ENCODE measurements around the gene GGCT. TPM values are rescaled to one million over a fixed set of nuclear protein-coding genes. Genes with fewer than 3 reads are reported as not detected.
"Not testable (repeated sequence)": the region's sequence is repeated elsewhere in the genome, so short reads cannot be mapped to it uniquely, and the experiment has no call there.

Gene GGCT
- total RNA-seq, 2 experiments from 2014 or later: 91.4 to 93.3 TPM

DNA sequence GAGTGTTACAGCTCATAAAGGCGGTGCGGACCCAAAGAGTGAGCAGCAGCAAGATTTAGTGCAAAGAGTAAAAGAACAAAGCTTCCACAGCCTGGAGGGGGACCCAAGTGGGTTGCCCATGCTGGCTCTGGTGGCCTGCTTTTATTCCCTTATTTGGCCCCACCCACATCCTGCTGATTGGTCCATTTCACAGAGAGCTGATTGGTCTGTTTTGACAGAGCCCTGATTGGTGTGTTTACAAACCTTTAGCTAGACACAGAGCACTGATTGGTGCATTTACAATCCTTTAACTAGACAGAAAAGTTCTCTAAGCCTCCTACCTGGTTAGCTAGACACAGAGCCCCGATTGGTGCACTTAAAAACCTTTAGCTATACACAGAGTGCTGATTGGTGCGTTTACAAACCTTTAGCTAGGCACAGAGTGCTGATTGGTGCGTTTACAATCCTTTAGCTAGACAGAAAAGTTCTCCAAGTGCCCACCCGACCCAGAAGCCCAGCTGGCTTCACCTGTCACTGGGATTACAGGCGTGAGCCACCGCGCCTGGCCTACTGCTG lies 2.8 kb upstream of the GGCT start:
- not testable (repeated sequence) for H3K4me3 Mint-ChIP-seq, H3K27me3 Mint-ChIP-seq, H3K9me3 Mint-ChIP-seq, DNase-seq, H3K27ac Mint-ChIP-seq
- Mint-ChIP-seq H3K4me1 (peaks cover 19% of the 10 kb centered on the region), H3K36me3 (peaks cover 17% of the 10 kb centered on the region)

DNA sequence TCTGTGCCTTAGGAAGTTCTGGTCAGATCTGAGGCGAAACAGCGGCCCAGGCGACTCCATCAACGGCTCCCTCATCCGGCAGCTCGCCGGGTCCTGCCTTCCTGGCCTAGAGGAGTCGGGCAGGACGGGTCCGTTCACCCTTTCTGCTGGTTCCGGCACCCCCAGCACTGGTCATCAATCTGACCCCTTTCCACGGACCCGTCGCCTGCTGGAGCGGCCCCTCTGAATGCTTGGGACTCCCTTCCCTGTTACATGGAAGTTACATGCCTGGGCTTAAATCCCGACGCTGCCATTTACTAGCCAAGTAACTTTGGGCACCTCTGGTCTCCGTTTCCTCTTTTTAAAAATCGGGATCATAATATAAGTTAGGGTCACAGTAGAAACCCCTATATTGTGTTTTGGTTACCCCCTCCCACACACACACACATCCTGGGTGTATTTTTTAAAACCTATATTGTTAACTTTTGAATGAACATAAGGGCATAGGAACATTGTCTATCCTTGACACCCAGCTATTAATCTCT lies 607 bp upstream of the GGCT start:
- Mint-ChIP-seq H3K36me3 (peaks cover 32% of the 10 kb centered on the region), H3K27ac (peak overlapping the region; percentile 85), H3K4me1 (peaks cover 31% of the 10 kb centered on the region), H3K9me3 (no peaks in the 10 kb centered on the region), H3K4me3 (peak overlapping the region; percentile 82), H3K27me3 (no peaks in the 10 kb centered on the region)
- no peak for DNase-seq

DNA sequence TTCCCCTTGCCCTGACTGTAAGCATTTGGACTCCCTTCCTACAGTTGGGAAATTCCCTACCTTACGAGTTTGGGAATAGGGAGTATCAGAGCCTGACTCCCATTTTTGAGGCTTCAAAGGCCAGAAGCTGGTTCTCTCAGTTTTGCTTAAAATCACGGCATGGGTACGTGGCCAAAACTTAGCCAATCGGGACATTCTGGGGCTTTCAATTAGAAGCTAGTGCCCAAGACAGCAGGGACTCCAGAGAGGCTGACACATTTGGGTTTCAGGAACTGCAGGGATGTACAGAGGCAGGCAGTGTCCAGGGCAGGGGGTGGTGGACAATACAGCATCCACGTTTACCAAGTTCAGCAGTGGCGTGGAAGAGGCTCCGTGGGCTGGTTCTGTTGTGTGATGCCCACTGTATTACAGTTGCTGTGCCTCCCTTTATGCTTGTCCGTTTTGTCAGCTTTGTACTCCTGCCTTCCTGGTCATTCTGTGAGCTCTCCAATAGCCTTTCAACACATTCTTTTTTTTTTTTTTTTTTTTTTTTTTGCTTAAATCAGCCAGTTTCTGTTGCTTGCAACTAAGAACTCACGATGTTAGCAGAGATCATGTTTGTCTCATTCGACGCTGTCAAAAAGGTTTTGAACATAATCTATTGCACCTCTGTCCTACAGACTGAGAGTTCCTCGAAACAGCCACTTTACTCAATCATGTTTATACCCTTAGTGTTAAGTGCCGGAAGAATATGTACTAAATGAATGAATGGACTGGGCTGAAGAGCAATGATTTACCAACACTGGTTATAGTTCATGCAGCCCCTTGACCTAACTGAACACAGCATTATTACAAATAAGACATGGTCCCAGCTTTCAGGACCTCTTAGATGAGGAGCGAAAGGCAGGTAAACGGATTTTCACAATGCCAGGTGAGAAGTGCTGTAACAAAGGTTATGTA lies 1.1 kb downstream of the GGCT start:
- peaks cover 36% of the 10 kb centered on the region for H3K36me3 Mint-ChIP-seq
- H3K27me3 Mint-ChIP-seq: no peaks in the 10 kb centered on the region
- peak overlapping the region; percentile 82 for H3K4me3 Mint-ChIP-seq
- no peaks in the 10 kb centered on the region for H3K9me3 Mint-ChIP-seq
- peak overlapping the region; percentile 85 for H3K27ac Mint-ChIP-seq
- DNase-seq: no peak
- peaks cover 37% of the 10 kb centered on the region for H3K4me1 Mint-ChIP-seq

DNA sequence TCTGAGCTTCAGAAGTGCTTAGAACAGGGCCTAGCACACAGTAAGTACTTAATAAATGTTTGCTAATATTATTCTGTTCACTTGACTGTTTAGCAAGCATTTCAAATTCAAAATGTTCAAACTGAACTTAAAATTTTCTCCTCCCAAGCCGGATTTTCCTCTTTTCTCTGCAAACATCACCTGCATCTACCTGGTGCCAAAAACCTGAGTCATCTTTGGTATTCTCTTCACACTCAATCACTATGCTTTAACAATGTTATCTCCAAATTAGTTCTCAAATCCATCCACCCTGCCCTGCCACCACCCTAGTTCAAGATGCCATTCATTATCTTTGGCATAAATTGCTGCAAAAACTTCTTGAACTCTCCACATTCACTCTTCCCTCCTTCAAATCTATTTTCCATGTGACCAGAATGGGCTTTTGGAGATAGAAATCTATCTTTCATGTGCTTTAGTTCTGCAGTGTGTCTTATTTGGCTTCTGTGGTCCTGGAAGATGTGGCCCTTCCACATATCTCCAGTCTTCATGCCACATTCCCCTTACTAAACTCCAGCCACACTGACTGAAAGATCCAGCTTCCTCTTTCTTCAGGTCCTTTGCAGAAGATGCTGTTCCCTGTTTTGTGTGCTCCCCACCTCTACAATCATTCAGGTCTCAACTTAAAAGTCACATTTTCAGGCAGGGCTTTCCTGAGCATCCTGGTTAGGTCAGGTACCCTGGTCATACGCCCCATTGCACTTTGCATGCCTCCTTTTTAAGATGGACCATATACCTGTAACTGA lies 2.0 kb downstream of the GGCT start:
- DNase-seq: no peak
- Mint-ChIP-seq H3K27me3 (no peaks in the 10 kb centered on the region), H3K4me1 (peaks cover 37% of the 10 kb centered on the region), H3K36me3 (peaks cover 38% of the 10 kb centered on the region), H3K9me3 (no peaks in the 10 kb centered on the region), H3K4me3 (peak overlapping the region; percentile 82), H3K27ac (no peak overlapping the region)

DNA sequence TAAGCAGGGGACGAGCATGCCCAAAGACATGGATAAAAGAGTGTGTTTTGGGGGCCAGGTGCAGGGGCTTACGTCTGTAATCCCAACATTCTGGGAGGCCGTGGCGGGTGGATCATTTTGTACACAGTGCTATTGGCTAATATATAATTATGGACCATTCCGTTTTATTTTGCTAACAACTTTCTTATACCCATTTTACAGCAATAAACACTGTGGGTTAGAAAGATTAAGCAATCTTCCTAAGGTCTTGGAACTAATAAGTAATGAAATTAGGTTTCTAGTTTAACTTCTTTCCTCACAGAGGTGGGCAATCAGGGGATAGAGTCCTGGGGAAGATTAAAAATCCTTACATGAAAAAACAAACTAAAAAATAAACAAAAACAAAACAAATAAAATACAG lies 3.4 kb downstream of the GGCT start:
- Mint-ChIP-seq H3K9me3 (no peaks in the 10 kb centered on the region), H3K4me1 (peaks cover 37% of the 10 kb centered on the region), H3K4me3 (no peak overlapping the region), H3K27me3 (no peaks in the 10 kb centered on the region), H3K36me3 (peaks cover 43% of the 10 kb centered on the region), H3K27ac (no peak overlapping the region)
- DNase-seq: no peak

DNA sequence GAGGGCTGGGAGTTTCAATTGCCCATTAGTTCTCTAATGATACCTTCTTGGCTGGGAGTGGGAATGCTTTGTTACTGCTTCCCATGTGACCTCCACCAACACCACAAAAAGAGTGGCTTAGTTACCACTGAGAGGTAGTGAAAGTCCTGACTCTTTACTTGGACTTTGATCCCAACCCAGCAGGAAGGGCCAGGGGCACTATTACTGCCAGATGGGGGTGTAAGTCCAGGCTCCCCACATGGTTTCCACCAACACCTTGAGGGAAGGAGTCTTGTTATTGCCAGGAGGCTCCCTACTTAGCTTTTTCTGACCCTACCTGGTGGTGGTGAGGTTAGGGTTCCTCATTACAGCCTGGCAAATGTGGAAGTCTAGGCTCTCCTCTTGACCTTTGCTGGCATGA lies 11.4 kb downstream of the GGCT start:
- H3K9me3 Mint-ChIP-seq: peaks cover 13% of the 10 kb centered on the region
- no peak overlapping the region for H3K27ac Mint-ChIP-seq
- DNase-seq: no peak
- H3K27me3 Mint-ChIP-seq: no peaks in the 10 kb centered on the region
- H3K4me3 Mint-ChIP-seq: no peak overlapping the region
- H3K36me3 Mint-ChIP-seq: peaks cover 41% of the 10 kb centered on the region
- no peaks in the 10 kb centered on the region for H3K4me1 Mint-ChIP-seq

DNA sequence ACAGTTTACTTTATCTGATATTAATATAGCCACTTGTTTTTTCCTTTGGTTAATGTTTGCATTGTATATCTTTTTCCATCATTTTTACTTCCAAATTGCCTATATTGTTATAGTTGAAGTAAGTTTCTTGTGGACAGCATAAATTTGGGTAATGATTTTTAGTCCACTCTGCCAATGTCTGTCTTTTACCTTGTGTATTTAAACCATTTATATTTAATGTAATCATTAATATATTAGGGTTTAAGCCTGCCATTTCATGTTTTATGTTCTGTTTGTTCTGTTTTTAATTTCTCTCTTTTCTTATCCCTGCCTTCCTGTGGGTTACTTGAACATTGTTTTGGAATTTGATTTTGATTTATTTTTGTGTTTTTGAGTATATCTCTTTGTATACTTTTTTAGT lies 13.2 kb downstream of the GGCT start:
- no peaks in the 10 kb centered on the region for H3K4me1 Mint-ChIP-seq

DNA sequence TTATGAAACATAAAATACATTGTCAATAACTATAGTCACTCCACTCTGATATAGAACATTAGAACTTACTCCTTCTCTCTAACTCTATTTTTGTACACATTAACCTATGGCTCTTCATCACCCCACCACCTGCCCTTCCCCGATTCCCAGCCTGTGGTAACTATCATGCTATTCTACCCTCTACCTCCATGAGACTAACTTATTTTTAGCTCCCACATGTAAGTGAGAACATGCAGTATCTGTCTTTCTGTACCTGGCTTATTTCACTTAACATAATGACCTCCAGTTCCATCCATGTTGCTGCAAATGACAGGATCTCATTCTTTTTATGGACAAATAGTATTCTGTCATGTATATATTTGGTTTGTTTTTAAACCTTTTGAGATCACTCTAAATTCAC lies 17.3 kb downstream of the GGCT start:
- Mint-ChIP-seq H3K4me1 (no peaks in the 10 kb centered on the region), H3K27ac (no peak overlapping the region), H3K4me3 (no peak overlapping the region), H3K9me3 (peaks cover 8% of the 10 kb centered on the region), H3K36me3 (peaks cover 6% of the 10 kb centered on the region), H3K27me3 (no peaks in the 10 kb centered on the region)
- DNase-seq: no peak

More for the DNA sequence above, 13.2 kb downstream of the GGCT start:
- H3K4me3 Mint-ChIP-seq: no peak overlapping the region
- no peak for DNase-seq
- no peaks in the 10 kb centered on the region for H3K27me3 Mint-ChIP-seq
- no peak overlapping the region for H3K27ac Mint-ChIP-seq
- peaks cover 32% of the 10 kb centered on the region for H3K36me3 Mint-ChIP-seq
- peaks cover 13% of the 10 kb centered on the region for H3K9me3 Mint-ChIP-seq

DNA sequence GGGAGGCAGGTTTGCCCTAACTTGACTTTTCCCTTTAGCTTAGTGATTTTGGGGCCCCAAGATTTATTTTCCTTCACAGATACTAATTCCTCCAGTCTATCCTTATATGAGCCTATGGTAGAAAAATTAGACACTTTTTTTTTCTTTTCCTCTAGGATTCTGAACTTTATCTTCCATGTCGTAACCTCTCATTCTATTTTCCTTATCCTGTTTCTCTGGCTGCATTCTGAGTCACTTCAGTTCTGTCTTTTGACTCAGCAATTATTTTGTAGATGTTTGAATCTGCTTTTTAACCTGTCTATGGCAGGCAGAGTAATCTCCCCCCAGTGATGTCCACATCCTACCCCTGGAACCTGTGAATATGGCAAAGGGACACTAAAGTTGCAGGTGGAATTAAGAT lies 19.0 kb downstream of the GGCT start:
- H3K27me3 Mint-ChIP-seq: no peaks in the 10 kb centered on the region
- H3K27ac Mint-ChIP-seq: no peak overlapping the region
- no peak for DNase-seq
- no peak overlapping the region for H3K4me3 Mint-ChIP-seq
- no peaks in the 10 kb centered on the region for H3K4me1 Mint-ChIP-seq
- no peaks in the 10 kb centered on the region for H3K36me3 Mint-ChIP-seq
- H3K9me3 Mint-ChIP-seq: no peaks in the 10 kb centered on the region

DNA sequence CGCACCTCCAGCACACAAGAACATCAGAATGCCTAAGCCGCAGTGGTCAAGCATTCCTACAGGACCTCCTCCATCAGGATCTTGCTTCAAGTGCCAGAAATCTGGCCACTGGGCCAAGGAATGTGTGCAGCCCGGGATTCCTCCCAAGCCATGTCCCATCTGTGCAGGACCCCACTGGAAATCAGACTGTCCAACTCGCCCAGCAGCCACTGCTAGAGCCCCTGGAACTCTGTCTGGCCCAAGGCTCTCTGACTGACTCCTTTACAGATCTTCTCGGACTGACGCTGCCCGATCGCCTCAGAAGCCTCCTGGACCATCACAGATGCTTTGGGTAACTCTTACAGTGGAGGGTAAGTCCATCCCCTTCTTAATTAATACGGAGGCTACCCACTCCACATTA lies 23.2 kb downstream of the GGCT start:
- not testable (repeated sequence) for H3K4me3 Mint-ChIP-seq, DNase-seq, H3K36me3 Mint-ChIP-seq, H3K9me3 Mint-ChIP-seq, H3K27me3 Mint-ChIP-seq, H3K27ac Mint-ChIP-seq
- H3K4me1 Mint-ChIP-seq: peaks cover 24% of the 10 kb centered on the region

DNA sequence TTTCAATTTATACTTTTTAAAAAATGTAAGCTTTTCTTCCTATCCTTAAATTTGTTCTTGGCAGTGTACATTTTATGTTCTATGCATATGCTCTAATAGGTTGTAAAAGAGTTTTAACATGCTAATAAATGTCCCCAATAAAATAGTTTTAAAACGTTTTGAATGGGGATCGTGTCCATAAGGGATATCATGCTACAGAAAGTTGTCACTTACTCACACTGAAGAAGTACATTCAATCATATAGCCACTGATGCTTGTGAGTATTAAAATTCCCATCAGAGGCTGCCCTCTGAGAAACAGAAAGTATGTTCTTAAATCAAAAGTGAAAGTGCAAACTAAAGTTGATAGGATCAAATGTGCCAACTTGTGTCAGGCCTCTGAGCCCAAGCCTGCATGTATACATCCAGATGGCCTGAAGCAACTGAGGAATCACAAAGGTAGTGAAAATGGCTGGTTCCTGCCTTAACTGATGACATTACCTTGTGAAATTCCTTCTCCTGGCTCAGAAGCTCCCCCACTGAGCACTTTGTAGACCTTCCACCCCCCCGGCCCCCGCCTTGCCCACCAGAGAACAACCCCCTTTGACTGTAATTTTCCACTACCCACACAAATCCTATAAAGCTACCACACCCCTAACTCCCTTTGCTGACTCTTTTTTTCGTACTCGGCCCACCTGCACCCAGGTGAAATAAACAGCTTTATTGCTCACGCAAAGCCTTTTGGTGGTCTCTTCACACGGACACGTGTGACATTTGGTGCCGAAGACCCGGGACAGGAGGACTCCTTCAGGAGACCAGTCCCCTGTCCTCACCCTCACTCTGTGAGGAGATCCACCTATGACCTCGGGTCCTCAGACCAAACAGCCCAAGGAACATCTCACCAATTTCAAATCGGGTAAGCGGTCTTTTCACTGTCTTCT lies 25.2 kb downstream of the GGCT start:
- peak overlapping the region; percentile 91 for H3K4me3 Mint-ChIP-seq
- no peaks in the 10 kb centered on the region for H3K9me3 Mint-ChIP-seq
- peaks cover 42% of the 10 kb centered on the region for H3K4me1 Mint-ChIP-seq
- peak overlapping the region; percentile 88 for H3K27ac Mint-ChIP-seq
- peak; percentile 16 for DNase-seq
- H3K36me3 Mint-ChIP-seq: peaks cover 10% of the 10 kb centered on the region
- no peaks in the 10 kb centered on the region for H3K27me3 Mint-ChIP-seq

DNA sequence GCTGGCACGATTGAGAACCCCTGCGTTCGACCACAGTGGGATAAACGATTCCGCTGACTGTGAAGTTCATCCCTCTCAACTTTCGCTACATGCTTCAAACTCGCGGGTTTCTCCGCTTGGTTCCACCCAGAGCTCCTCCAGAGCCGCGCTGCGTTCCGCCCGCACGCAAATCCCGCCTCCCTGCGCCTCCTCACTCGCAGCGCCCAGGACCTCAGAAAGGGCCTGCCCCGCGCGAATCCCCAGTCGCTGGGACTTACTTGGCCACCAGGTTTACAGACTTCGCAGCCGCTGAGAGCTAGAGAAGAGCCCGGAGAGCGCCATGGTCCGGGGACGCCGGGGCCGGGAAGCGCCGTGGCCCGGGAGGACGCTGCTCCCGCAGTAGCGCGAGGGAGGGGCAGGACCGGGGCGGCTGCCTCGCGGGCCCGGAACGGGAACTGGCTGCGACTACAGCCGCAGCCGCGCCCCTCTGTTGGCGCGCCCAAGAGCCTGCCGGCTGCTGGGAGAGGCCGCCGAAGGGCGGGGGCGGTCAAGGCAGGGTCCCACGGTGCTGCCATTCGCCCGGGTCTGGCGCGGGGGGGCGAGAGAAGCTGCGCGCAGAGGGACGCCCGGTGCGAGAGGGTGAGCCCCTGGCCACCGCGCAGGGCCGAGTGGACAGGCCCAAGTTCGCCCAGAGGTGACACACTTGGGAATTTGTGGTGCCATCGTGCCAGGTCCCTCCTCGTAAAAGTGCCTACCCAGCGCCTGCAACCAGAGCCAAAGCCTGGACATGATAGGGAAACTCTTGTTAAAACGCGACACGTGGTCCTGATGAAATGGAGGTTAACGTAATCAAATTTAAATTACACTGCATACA lies 26.1 kb downstream of the GGCT start, which contains the start of gene NOD1:
NOD1 (minus strand) TSS at position 436 of the 853 bp plus-strand sequence. CDS start 21,863 bp downstream, outside the sequence.
- Mint-ChIP-seq H3K27me3 (no peaks in the 10 kb centered on the region), H3K27ac (peak within 1 kb of the TSS; percentile 90), H3K4me1 (peaks cover 46% of the 10 kb centered on the region), H3K4me3 (peak within 1 kb of the TSS; percentile 91), H3K36me3 (peaks cover 14% of the 10 kb centered on the region), H3K9me3 (no peaks in the 10 kb centered on the region)
- peak; percentile 83 for DNase-seq

DNA sequence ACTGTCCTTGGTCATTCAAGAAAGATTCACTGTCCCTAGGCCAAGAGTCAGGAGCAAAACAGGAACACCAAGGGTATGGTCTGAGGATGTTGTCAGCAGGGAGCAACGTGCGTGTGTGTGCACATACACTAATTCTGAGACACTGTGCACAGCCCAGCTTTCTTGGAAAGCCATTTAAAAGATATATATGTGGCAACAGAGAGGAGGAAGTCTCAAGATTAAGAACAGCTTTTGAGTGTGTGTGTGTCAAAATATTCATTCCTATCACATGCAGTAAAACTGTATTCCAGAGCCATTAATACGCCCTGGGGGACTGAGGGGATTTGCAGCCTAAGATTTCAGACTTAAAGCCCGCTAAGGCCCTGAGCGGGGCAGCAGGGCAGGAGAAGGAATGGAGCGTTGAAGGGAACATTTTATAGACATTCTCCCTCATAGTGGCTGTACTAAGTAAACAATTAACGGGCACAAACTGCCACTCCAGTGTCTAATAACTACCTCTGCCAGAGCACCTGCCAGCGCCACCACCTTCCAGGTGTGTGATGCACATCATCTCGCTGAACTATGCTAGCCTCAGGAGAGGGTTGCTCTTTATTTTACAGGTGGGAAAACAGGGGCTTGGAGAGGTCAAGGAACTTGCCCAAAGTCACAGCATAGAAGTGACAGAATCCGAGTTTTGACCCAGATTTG lies 28.0 kb downstream of the GGCT start:
- Mint-ChIP-seq H3K9me3 (no peaks in the 10 kb centered on the region), H3K27ac (no peak overlapping the region), H3K27me3 (no peaks in the 10 kb centered on the region), H3K4me1 (peaks cover 62% of the 10 kb centered on the region), H3K36me3 (peaks cover 19% of the 10 kb centered on the region), H3K4me3 (peak overlapping the region; percentile 38)
- no peak for DNase-seq
